GM19324 (cell line): ENCODE measurements around the gene LPO.

Experiments
- ATAC-seq: cut with Tn5 transposase; IDR thresholded peaks from one replicate; pipeline ENCODE4 v1.9.1; 2021; ENCODE audit warnings: mild to moderate bottlenecking, moderate library complexity; ENCODE audit not compliant: unreplicated experiment, low FRiP score

LPO gene

DNA sequence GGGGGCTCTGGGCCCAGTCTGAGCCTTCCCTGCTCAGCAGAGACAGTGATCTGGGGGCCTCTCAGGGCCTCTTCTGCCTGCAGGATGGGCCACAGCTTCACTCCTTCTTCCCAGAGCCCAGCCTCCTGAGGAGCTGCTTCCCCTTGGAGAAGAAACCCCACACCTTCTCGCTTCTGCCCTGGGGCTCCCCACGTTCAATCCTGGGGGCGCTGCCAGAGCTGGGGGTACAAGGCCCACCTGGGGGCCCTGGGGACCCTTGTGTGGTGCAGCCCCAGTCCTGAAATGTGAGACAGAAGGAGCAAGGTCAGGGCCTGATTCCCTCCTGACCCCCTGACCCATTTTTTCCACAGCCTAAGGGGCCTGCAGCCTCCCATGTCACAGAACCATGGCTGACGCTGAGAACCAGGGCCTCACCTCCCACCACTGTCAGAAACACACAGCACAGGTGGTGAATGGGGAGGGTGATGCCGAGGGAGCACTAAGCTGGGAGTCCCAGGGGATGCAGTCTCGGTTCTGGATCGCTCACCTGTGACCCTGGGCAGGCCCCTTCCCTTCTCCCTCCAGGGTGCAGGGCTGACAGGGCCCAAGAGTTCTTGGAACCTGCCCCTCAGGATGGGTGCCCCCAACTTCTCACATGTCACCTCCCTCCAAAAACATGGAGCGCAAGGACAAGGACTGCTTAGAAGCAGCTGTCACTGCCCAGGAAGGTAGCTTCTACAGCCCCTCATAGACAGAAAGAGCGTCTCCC is 64.0 kb downstream of the LPO start:
- no peak for ATAC-seq

DNA sequence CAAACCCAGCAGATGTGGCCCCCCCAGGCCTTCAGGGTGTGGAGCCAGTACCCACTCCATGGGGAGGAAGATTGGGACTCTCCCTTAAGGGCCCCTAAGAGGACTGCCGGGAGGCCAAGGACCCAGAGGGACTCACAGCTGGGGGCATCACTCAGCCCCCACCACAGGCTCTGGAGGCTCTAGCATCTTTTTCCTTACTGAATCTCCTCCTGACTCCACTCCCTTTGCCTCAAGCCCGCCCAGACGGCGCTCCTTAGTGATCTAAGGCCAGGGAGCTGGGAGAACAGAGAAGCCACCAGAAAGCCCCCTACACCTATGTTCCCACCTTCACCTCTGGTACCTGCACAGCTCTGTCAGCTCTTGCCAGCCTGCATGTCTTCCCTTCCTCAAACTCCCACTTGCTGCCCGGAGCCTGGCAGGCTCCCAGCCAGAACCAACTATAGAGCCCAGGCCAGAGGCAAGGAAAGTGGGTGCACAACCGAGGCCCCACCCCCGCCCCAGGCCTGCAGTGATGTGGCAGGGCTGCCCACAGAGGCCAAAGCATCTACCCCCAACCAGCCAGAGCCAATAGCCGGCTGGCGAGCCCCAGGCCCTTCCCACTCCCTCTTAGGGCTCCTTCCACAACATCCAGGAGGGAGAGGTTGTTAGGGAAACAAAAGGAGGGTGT is 64.7 kb downstream of the LPO start:
- no peak for ATAC-seq

DNA sequence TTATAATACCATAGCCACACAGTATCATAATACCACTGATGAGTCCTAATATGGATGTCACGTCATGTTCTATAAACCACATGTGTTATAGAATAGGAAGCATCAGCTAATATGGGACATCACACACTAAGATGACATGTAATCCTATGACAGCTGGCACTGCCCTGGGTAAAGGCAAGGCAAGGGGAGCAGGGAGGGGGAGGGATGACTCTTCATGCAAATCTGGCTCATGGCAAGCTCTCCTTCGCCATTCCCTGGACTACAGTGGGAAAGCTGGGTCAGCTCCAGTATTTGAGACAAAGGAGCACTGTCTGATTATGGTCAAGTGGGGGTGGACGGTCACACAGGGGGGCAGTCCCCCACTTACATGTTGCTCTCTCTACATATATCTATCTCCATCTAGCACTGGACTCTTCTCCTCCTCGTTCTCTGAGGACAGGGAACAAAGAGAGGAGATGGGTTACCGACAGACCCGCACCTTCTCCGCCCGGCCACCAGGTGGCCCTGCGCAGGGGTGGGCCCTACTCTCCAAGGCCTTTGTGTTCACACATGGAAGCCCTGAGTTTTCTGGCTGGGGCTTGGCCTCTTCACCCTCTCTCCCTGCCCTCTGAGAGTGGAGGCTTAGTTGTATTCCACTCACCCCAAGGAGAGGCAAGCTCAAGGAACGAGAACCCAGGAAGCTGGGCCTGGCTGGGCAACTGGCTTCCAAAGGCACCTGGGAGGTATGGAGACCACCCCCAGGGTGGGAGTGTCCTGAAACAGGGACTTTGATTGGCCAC is 65.8 kb downstream of the LPO start:
- ATAC-seq, result no peak

GRCh38 chr17:58304750-58305486 is 66.5 kb downstream of the LPO start:
- no peak for ATAC-seq

DNA sequence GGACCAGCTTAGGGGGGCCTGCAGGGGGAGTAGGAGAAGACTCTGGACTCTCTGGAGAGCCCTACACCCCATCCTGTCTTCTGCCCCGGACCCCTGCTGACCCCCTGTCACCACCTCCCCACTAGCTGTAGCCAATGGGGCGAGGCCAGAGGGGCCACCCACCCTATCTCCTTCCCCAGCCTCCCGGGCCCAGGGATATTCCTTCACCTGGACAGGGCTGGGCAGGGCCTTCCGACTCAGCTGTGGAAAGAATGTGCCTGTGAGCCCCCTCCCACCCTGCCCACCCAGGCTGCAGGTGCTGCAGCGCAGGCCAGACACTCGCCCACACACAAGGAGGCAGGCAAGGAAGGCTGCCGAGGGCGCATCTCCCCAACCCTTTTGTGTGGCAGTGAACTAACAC is 67.2 kb downstream of the LPO start:
- ATAC-seq, result no peak

DNA sequence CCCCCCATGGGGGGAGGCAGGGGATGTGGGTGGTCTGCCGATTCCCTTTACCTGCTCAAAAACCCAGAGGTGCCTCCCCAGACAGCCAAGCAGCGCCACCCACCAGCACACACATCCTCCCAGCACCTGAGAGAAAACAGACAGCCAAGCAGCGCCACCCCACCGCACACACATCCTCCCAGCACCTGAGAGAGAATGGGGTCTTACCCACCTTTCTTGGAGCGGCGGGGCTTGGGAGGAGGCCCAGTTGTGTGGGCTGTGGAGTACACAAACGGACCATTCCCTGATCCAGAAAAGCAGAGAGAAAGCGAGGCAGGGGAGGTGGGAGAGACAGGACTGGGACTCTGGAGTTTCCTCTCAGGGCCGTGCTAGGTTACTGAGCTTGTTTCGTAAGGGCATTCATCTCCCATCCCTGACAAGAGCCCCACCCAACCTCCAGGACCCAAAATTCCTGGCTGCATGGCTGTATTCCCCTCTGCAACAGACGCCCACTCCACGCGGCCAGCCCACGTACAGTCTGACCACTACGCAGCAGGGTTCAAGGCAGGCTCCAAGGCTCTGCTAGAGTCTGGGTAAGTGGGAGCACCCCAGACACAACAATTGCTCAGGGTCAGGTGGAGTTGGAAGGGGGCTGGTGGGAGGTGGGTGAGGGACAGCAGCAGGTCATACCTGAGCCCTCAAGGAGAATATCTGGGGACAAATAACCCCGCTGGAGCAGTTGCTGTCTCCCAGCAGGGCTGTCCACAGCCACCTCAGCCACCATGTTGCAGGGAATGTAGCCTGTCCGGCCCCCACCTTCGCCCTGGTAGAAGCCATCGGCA is 68.0 kb downstream of the LPO start:
- no peak for ATAC-seq

- ATAC-seq, result no peak
These were observed 69.2 kb downstream of the LPO start for GRCh38 chr17:58307468-58308172.

DNA sequence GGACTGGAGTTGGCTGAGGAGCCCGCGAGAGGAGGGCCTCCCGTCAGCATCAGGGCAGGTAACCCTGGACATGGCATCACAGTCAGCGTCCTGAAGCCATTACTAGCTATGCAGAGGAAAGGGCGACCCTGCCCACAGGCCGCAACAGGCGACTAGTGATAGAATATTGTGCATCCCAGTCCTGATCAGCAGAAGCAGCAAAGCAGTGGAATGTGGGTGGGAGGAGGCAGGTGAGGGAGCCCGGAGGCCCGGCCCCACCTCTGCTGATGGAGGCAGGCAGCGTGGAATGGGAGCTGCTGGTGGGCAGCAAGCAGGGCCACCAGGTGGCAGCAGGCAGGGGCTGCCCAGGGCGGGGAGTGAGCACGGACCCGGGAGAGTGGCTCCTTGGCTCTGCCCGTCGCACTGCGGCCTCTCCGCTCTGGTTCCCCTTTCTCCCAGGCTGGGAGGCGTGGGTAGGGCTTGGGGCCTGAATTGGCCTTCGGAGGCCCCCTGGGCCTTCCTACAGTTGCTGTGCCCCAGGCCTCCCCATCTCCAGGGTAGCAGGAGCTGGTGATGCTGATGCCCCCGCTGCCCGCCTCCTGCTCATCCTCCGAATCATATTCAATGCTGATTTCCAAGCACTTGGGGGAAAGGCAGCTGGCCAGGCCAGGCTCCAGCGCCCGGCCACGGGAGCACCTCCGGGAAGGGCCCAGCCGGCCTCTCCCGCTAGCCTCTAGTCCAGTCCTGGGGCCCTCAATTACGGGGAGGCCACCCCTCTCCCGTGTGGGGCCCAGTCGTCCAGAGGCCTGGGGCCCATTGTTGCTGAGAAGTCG is 70.0 kb downstream of the LPO start:
- no peak for ATAC-seq

DNA sequence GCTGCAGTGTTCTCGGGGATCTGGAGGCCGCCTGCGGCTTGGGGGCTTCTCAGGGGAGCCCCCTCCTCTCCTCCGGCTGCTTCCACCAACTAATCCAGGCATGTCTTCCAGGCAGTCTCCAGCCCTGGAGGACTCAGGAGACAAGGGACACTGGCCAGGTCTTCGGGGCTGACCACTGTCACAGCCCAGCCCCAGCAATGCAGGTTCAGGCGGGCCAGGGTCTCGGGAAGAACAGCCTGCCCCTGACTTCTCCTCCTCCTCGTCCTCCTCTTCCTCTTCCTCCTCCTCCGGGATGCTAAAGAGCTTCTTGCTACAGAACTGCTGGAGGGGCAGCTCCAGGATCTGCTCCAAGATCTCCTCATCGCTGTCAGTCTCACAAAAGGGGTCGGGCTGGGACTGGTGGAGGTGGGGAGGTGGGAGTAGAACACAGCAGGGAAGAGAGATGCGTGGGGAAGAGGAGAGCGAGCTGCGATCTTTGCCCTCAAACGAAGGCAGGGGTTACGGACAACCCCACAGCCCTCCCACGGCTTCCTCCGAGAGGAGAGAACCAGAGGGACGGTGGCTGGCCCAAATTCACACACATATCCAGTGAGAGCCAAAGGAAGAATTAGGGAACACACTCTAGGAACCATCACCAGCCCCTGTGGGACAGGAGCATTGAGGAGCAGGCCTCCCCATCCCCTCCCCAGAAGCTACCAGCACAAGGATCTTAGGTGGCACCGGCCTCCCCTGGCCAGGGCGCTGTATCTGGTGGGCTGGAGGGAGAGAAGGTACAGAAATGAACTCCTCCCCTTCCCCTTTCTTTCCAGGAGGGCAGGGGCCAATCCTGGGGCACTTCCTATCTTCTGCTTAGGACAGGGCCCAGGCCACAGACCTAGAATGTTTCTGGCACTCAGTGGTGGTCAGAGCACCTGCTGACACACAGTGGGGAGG is 70.9 kb downstream of the LPO start:
- ATAC-seq, result no peak

DNA sequence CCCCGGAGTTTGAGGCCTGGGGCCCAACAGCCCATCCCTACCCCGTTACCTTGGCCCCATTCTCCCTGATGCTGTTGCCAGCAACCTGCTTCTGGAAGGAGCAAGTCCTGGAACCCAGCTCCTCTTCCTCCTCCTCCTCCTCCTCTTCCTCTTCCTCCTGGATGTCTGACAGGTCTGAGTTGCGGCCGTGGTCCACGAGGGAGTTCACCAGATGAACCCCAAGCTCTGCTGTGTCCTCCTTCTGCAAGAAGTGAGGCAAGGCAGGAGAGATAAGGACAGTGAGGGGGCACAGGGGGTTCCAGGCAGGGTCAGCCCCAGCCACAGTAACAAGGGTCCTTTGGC is 71.5 kb downstream of the LPO start:
- ATAC-seq, result no peak

GRCh38 chr17:58310511-58311428 is 72.4 kb downstream of the LPO start:
- no peak for ATAC-seq

DNA sequence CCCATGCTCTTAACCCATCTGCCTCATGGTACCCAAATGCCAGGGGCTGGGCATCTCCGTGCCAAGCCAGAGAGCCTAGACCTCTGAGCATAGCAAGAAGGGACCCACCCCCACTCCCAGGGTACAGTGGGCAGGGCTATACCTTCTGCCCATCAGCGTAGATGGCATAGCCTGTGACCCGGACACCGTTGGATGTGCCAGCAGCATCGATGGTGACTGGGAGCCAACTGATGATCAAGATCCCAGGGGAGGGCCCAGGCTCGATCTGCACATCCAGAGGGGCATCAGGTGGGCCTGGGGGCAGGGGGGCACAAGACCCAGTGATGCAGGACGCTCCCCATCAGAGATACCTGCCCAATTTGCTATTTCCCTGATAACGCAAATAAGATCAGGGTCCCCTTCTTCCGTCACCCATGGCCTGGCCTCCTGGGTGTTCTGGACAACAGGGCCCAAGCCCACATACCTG is 73.1 kb downstream of the LPO start:
- ATAC-seq, result no peak

DNA sequence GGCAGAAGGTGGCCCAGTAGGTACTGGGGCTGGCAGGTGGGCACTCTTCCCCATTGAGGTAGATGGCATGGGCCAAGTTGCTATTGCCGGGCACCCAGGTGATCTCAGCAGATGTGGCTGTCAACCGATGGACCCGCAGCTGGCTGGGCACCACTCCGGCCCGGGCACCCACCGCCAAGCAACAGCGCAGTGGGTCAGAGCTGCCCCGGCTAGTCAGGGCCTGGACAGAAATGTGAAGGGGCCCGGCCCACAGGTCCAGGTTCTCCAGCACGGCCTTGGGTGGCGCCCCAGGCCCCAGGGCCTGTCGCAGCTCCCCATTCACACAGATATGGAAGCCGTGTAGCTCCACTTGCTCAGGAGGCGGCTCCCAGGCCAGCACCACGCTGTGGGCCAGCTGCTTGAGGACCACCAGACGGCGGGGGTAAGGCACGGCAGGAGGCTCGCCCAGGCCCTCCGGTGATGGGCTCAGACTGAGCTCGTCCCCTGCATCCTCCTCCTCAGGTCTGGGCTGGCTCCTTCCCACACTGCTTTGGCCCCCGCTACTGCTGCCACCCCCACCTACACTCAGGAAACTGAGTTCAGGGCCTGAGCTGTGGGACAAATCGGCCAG is 73.7 kb downstream of the LPO start:
- no peak for ATAC-seq

DNA sequence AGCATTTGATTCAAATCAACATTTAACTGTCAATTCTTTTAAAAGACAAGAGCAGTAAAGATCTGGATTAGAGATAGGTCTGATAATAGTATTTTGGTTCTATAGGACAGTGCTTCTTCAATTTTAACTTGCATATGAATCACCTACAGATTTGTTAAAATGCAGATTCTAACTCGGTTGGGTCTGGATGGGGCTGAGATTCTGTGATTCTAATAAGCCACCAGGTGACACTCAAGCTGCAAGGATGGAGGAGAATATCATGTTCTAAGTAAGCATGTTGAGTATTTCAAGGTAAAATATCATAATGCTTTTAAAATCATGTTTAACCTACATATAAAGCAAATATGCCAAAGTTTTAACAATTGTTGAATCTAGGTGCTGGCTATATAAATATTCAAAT is 74.4 kb downstream of the LPO start:
- ATAC-seq, result no peak

- ATAC-seq, result no peak
These were observed 75.7 kb downstream of the LPO start for GRCh38 chr17:58313815-58314705.
